ENCODE results near the gene COX7A2. TPM values are rescaled to one million over a fixed set of nuclear protein-coding genes. Genes with fewer than 3 reads are reported as not detected.

COX7A2 gene
- total RNA-seq, 1 donor from 2014 or later: 342 TPM

GRCh38 chr6:75262716-75263400 is 19.3 kb upstream of the COX7A2 start:
- DNase-seq (ENCODE audit: low read depth): no peak
- no peak overlapping the region for H3K4me3 ChIP-seq (ENCODE audit: low read depth, low read length)
- no peak for TF ChIP-seq CTCF (conservative IDR thresholded peaks at IDR 0.05; ENCODE audit: low read depth, low read length)

- no peak overlapping the region for H3K4me3 ChIP-seq (ENCODE audit: low read depth, low read length)
- no peak for DNase-seq (ENCODE audit: low read depth)
- no peak for TF ChIP-seq CTCF (conservative IDR thresholded peaks at IDR 0.05; ENCODE audit: low read depth, low read length)
These were observed 17.7 kb upstream of the COX7A2 start for GRCh38 chr6:75261299-75261698.

- TF ChIP-seq CTCF (conservative IDR thresholded peaks at IDR 0.05; ENCODE audit: low read depth, low read length): no peak
- no peak for DNase-seq (ENCODE audit: low read depth)
- H3K4me3 ChIP-seq (ENCODE audit: low read depth, low read length): no peak overlapping the region
These were observed 13.9 kb upstream of the COX7A2 start for GRCh38 chr6:75257343-75258087.

GRCh38 chr6:75250552-75250951 is 7.0 kb upstream of the COX7A2 start:
- no peak overlapping the region for H3K4me3 ChIP-seq (ENCODE audit: low read depth, low read length)
- no peak for TF ChIP-seq CTCF (conservative IDR thresholded peaks at IDR 0.05; ENCODE audit: low read depth, low read length)
- DNase-seq (ENCODE audit: low read depth): no peak

- H3K4me3 ChIP-seq (ENCODE audit: low read depth, low read length): no peak overlapping the region
- no peak for TF ChIP-seq CTCF (conservative IDR thresholded peaks at IDR 0.05; ENCODE audit: low read depth, low read length)
- no peak for DNase-seq (ENCODE audit: low read depth)
These were observed 6.2 kb upstream of the COX7A2 start for GRCh38 chr6:75249837-75250236.

GRCh38 chr6:75246386-75246785 is 2.8 kb upstream of the COX7A2 start:
- no peak for DNase-seq (ENCODE audit: low read depth)
- no peak overlapping the region for H3K4me3 ChIP-seq (ENCODE audit: low read depth, low read length)
- TF ChIP-seq CTCF (conservative IDR thresholded peaks at IDR 0.05; ENCODE audit: low read depth, low read length): no peak
